RWPE2 (cell line): ENCODE results near the gene OR6C65.
"Not testable (repeated sequence)": the region's sequence is repeated elsewhere in the genome, so short reads cannot be mapped to it uniquely, and the experiment has no call there.

Source experiments
- ATAC-seq: fragments of 200-7000 bp; cut with Tn5 transposase; 3 replicates; pipeline ENCODE4 v1.9.1; 2021; ENCODE audit warnings: low read depth
- DNase-seq: peaks from one replicate; pipeline ENCODE4 v3.0.0-alpha.2; 2020; ENCODE audit warnings: low spot score
- H3K27ac ChIP-seq: fragments of 450-650 bp; 2 replicates; pipeline ENCODE4 v1.5.1; 2017; ENCODE audit warnings: mild to moderate bottlenecking; ENCODE audit not compliant: poor library complexity, severe bottlenecking
- H3K27me3 ChIP-seq: fragments of 250-450 bp; sonication (Bioruptor Pico); 2 replicates; pipeline ENCODE4 v1.5.1; 2021; ENCODE audit warnings: mild to moderate bottlenecking, moderate library complexity; ENCODE audit not compliant: insufficient read depth, poor library complexity, severe bottlenecking
- H3K36me3 ChIP-seq: fragments of 250-450 bp; sonication (Bioruptor Pico); 2 replicates; pipeline ENCODE4 v1.5.1; 2020; ENCODE audit warnings: low read depth, mild to moderate bottlenecking, moderate library complexity
- H3K4me1 ChIP-seq: fragments of 250-450 bp; sonication (Bioruptor Pico); 2 replicates; pipeline ENCODE4 v1.5.1; 2021; ENCODE audit warnings: mild to moderate bottlenecking, moderate library complexity; ENCODE audit not compliant: insufficient read depth, poor library complexity, severe bottlenecking
- H3K4me3 ChIP-seq: fragments of 250-450 bp; sonication (Bioruptor Pico); 2 replicates; pipeline ENCODE4 v1.5.1; 2021; ENCODE audit warnings: mild to moderate bottlenecking, moderate library complexity; ENCODE audit not compliant: severe bottlenecking
- H3K9me3 ChIP-seq: fragments of 250-450 bp; sonication (Bioruptor Pico); 2 replicates; pipeline ENCODE4 v1.5.1; 2021; ENCODE audit warnings: mild to moderate bottlenecking, moderate library complexity; ENCODE audit not compliant: severe bottlenecking
- TF ChIP-seq, protein P1 (sequence below): fragments of 450-650 bp; IDR thresholded peaks from one replicate; pipeline ENCODE4 v1.5.1; 2017; ENCODE audit warnings: mild to moderate bottlenecking, moderate library complexity; ENCODE audit not compliant: poor library complexity, severe bottlenecking

OR6C65 gene

DNA sequence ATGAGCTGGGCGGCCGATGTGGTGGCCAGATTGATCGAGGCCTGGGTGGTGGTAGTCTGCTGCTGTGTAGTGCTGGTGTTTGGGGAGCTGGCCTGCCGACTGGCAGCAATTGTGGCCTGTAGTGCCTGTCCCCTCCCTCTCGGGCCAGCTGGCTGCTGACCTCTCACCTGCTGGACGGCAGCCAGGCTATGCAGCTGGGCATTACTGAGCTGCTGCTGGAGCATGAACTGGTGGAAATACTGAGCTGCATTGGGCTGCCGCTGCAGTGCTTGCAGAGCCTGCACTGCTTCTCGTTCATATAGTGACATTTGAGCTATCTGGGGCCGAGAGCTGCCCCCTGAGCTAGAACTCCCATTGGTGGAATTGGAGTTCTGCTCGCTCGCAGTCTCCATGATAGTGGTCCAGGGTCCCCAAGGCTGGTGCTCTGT lies 14.1 kb downstream of the OR6C65 start:
- H3K9me3 ChIP-seq, H3K4me3 ChIP-seq, ATAC-seq, H3K36me3 ChIP-seq, DNase-seq, H3K4me1 ChIP-seq, H3K27ac ChIP-seq: not testable (repeated sequence)
- peaks cover 25% of the 10 kb centered on the region for H3K27me3 ChIP-seq

DNA sequence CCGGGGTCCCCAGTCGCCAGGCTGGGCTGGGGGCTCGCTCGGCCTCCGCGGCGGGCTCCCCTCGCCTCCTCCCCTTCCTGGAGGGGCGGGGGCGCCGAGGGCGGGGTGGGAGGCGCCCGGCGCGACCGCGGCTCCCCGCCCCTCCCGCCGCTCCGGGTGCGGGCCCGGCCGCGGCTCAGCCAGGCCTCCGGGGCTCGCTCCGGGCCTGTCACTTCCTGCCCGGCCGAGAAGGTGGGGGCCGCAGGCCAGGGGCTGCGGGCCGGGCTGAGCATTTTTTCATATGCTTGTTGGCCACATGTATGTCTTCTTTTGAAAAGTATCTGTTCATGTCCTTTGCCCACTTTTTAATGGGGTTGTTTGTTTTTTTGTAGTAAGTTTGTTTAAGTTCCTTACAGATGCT lies 14.6 kb downstream of the OR6C65 start:
- not testable (repeated sequence) for H3K9me3 ChIP-seq, H3K4me3 ChIP-seq, H3K4me1 ChIP-seq, H3K27ac ChIP-seq, ATAC-seq, DNase-seq, H3K36me3 ChIP-seq
- H3K27me3 ChIP-seq = peaks cover 25% of the 10 kb centered on the region

DNA sequence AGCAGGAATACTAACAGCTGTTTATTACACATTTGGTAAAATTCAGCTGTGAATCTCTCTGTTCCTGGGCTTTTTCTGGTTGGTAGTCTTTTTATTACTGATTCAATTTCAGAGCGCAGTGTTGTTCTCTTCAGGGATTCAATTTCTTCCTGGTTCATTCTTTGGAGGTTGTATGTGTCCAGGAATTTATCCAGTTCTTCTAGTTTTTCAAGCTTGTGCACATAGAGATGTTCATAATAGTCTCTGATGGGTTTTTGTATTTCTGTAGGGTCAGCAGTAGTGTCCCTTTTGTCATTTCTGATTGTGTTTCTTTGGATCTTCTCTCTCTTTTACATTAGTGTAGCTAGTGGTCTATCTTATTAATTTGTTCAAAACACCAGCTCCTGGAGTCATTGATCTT lies 16.6 kb downstream of the OR6C65 start:
- TF ChIP-seq, protein P1, sequence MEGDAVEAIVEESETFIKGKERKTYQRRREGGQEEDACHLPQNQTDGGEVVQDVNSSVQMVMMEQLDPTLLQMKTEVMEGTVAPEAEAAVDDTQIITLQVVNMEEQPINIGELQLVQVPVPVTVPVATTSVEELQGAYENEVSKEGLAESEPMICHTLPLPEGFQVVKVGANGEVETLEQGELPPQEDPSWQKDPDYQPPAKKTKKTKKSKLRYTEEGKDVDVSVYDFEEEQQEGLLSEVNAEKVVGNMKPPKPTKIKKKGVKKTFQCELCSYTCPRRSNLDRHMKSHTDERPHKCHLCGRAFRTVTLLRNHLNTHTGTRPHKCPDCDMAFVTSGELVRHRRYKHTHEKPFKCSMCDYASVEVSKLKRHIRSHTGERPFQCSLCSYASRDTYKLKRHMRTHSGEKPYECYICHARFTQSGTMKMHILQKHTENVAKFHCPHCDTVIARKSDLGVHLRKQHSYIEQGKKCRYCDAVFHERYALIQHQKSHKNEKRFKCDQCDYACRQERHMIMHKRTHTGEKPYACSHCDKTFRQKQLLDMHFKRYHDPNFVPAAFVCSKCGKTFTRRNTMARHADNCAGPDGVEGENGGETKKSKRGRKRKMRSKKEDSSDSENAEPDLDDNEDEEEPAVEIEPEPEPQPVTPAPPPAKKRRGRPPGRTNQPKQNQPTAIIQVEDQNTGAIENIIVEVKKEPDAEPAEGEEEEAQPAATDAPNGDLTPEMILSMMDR = no peak
- no peak overlapping the region for H3K4me3 ChIP-seq
- no peak for DNase-seq
- H3K4me1 ChIP-seq = no peaks in the 10 kb centered on the region
- H3K27ac ChIP-seq = no peak overlapping the region
- H3K36me3 ChIP-seq = no peaks in the 10 kb centered on the region
- no peaks in the 10 kb centered on the region for H3K9me3 ChIP-seq
- H3K27me3 ChIP-seq = peaks cover 25% of the 10 kb centered on the region
- no peak for ATAC-seq

DNA sequence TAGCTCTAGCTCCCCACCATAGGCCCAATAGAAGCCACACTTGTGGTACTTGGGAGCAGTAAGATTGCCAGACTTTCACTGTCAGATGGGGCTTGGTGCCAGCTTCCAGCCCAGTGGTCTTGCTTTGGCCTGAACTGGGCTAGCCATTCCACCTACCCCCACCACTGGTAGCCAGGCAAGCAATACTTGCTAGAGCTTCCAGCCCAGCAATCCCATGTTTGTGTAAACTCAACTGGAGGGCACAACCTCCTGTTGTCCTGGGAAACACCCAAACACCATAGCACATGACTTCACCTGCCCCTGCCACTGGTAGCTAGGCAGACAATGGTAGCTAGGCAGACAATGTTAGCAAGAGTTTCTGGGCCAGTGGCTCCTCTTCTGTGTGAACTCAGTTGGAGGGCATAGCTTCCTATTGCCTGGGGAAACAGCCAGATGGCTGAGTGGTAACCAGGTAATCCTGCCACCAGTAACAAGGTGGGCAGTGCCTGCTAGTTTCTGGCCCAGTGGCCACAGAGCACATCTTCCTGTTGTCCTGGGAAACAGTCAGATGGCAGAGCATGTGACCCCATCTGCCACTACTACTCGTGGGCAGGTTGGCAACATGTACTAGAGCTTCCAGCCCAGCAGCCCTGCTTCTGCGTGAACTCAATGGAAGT lies 20.1 kb downstream of the OR6C65 start:
- DNase-seq = peak; percentile 25
- Histone ChIP-seq H3K4me3 (no peak overlapping the region), H3K36me3 (no peaks in the 10 kb centered on the region), H3K9me3 (no peaks in the 10 kb centered on the region), H3K4me1 (no peaks in the 10 kb centered on the region), H3K27me3 (peaks cover 21% of the 10 kb centered on the region), H3K27ac (no peak overlapping the region)
- TF ChIP-seq, protein P1 = no peak
- no peak for ATAC-seq

DNA sequence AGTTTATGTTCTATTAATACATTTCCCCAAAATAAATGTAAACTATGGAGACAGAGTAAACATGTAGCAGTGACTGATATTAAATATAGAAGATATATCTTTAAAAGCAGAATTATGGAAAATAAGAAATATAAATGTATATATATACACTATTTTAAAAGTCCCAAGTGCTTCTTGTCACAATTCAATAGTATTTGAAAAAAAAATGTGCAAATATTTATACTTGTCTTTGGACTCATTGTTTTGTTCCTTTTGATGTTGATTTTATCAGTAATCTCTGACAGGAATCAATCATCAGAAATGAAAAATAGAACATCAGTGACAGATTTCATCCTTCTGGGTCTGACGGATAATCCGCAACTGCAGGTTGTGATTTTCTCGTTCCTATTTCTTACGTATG lies 25.6 kb downstream of the OR6C65 start, which contains the start of gene OR6C76:
OR6C76 (plus strand) TSS at position 301 of the 400 bp plus-strand sequence; CDS start at position 301, 0 bp downstream.
- ATAC-seq = no peak
- no peak for DNase-seq
- no peaks in the 10 kb centered on the region for H3K36me3 ChIP-seq
- TF ChIP-seq, protein P1 = no peak
- no peaks in the 10 kb centered on the region for H3K27me3 ChIP-seq
- H3K27ac ChIP-seq = no peak within 1 kb of the TSS
- H3K4me1 ChIP-seq = no peaks in the 10 kb centered on the region
- H3K9me3 ChIP-seq = no peaks in the 10 kb centered on the region
- H3K4me3 ChIP-seq = no peak within 1 kb of the TSS
